HCT116 (cell line): Measurements from ENCODE around the gene BORCS5. TPM values are rescaled to one million over a fixed set of nuclear protein-coding genes. Genes with fewer than 3 reads are reported as not detected.

ENCODE experiments used
- ATAC-seq: fragments of 200-7000 bp; cut with Tn5 transposase; 2 replicates; pipeline ENCODE4 v1.9.1; 2020; ENCODE audit warnings: mild to moderate bottlenecking, moderate library complexity
- BruUV-seq: library from RNA; stranded (reverse); fragments of 400-500 nt; replicated peaks from 2 replicates; lab custom pipeline; 2021; lab: Mats Ljungman, UMichigan
- CTCF ChIA-PET: fragments of 300-600 bp; sonication (Branson Sonifier 250); formaldehyde crosslinking; loops from one replicate; lab custom pipeline; 2021; ENCODE audit warnings: antibody characterized with exemption; lab: Charles Lee
- POLR2A ChIA-PET: fragments of 300-600, 350-600 bp; sonication (Branson Sonifier 250); formaldehyde crosslinking; loops from one replicate; lab custom pipeline; 2021; ENCODE audit warnings: antibody characterized with exemption; lab: Charles Lee
- RAD21 ChIA-PET, 2 experiments: fragments of 300-600 bp; sonication (Branson Sonifier 250); formaldehyde crosslinking; loops; one replicate each; lab custom pipeline; 2023; ENCODE audit warnings: low total read pairs in 2 of 2; ENCODE audit not compliant: uncharacterized antibody in 2 of 2, unreplicated experiment in 2 of 2, low non-redundant PET in 1 of 2; lab: Charles Lee
- DNase-seq: peaks from one replicate; pipeline ENCODE4 v3.0.0-alpha.2; 2010; ENCODE audit warnings: low read depth, low spot score
- H2AFZ ChIP-seq: fragments of 200-600 bp; shearing (Covaris generic), sonication (generic); 2 replicates; pipeline ENCODE4 v1.6.1; 2017; ENCODE audit warnings: low read depth, mixed run types, mixed read lengths, antibody characterized with exemption, low read length; ENCODE audit not compliant: poor library complexity, severe bottlenecking
- H3K27ac ChIP-seq: 2 replicates; pipeline ENCODE4 v1.5.1; 2012; ENCODE audit warnings: low read depth, low read length
- H3K27me3 ChIP-seq: fragments of 200-600 bp; sonication (generic); 2 replicates; pipeline ENCODE4 v1.6.1; 2016; ENCODE audit warnings: mixed run types, low read length, mixed read lengths; ENCODE audit not compliant: insufficient read depth
- H3K36me3 ChIP-seq, 2 experiments: fragments of 200-500 bp in 1 of 2; fragments of 200-600 bp in 1 of 2; sonication (Bioruptor generic) in 1 of 2; sonication (generic) in 1 of 2; 2 replicates each; pipeline versions ENCODE4 v1.5.1 to v1.6.1; 2014 to 2016; ENCODE audit warnings: low read length in 2 of 2, inconsistent platforms in 1 of 2, mixed read lengths in 1 of 2, mixed run types in 1 of 2; ENCODE audit not compliant: insufficient read depth in 2 of 2, control insufficient read depth in 1 of 2
- H3K4me1 ChIP-seq, 2 experiments: fragments of 200-600 bp in 1 of 2; sonication (generic) in 1 of 2; 2 replicates each; pipeline versions ENCODE4 v1.5.1 to v1.6.1; 2012 to 2017; ENCODE audit warnings: low read length in 2 of 2, inconsistent platforms in 1 of 2, mild to moderate bottlenecking in 1 of 2, mixed read lengths in 1 of 2, mixed run types in 1 of 2, moderate library complexity in 1 of 2; ENCODE audit not compliant: insufficient read depth in 2 of 2, control insufficient read depth in 1 of 2
- H3K4me2 ChIP-seq: fragments of 200-600 bp; sonication (generic); 2 replicates; pipeline ENCODE4 v1.6.1; 2017; ENCODE audit warnings: mixed run types, low read length, mixed read lengths
- H3K4me3 ChIP-seq, 2 experiments: fragments of 200-600 bp in 1 of 2; sonication (generic) in 1 of 2; replicated peaks in 1 of 2; 2 replicates each; pipeline ENCODE4 v1.5.1; 2011 to 2016; ENCODE audit warnings: low read length in 2 of 2, control low read depth in 1 of 2, low read depth in 1 of 2, mild to moderate bottlenecking in 1 of 2, mixed read lengths in 1 of 2, mixed run types in 1 of 2
- H3K79me2 ChIP-seq: fragments of 200-600 bp; sonication (generic); 2 replicates; pipeline ENCODE4 v1.6.1; 2017; ENCODE audit warnings: mild to moderate bottlenecking, mixed run types, low read length, moderate library complexity, mixed read lengths; ENCODE audit not compliant: insufficient read depth
- H3K9ac ChIP-seq: fragments of 200-600 bp; sonication (generic); 2 replicates; pipeline ENCODE4 v1.6.1; 2016; ENCODE audit warnings: low read length, mixed read lengths
- H3K9me2 ChIP-seq: fragments of 200-600 bp; sonication (generic), shearing (Covaris generic); 2 replicates; pipeline ENCODE4 v1.6.1; 2017; ENCODE audit warnings: mixed run types, mild to moderate bottlenecking, moderate library complexity; ENCODE audit not compliant: insufficient read depth
- H3K9me3 ChIP-seq, 2 experiments: fragments of 200-500 bp in 1 of 2; fragments of 200-600 bp in 1 of 2; sonication (Bioruptor generic) in 1 of 2; sonication (generic) in 1 of 2; 2 replicates each; pipeline ENCODE4 v1.6.1; 2014 to 2017; ENCODE audit warnings: low read length in 2 of 2, mixed read lengths in 2 of 2, inconsistent platforms in 1 of 2, low read depth in 1 of 2, mild to moderate bottlenecking in 1 of 2, mixed run types in 1 of 2, moderate library complexity in 1 of 2; ENCODE audit not compliant: control insufficient read depth in 1 of 2, insufficient read depth in 1 of 2
- H4K20me1 ChIP-seq: fragments of 200-600 bp; sonication (generic), shearing (Covaris generic); 2 replicates; pipeline ENCODE4 v1.6.1; 2017; ENCODE audit warnings: mixed run types, mild to moderate bottlenecking, moderate library complexity; ENCODE audit not compliant: insufficient read depth
- ATF3 ChIP-seq: IDR thresholded peaks from 2 replicates; pipeline ENCODE4 v1.6.1; 2012
- CBX3 ChIP-seq: IDR thresholded peaks from 2 replicates; pipeline ENCODE4 v1.6.1; 2012; ENCODE audit warnings: low read depth
- CEBPB ChIP-seq: IDR thresholded peaks from 2 replicates; pipeline ENCODE4 v1.6.1; 2012; ENCODE audit warnings: low read depth
- EGR1 ChIP-seq: IDR thresholded peaks from 2 replicates; pipeline ENCODE4 v1.6.1; 2012; ENCODE audit warnings: low read depth
- ELF1 ChIP-seq: IDR thresholded peaks from 2 replicates; pipeline ENCODE4 v1.6.1; 2012; ENCODE audit warnings: low read depth, borderline replicate concordance
- EZH2 ChIP-seq: fragments of 200-600 bp; sonication (generic); IDR thresholded peaks from 2 replicates; pipeline ENCODE4 v1.6.1; 2017; ENCODE audit warnings: antibody characterized with exemption, mixed run types
- EZH2phosphoT487 ChIP-seq: fragments of 200-600 bp; IDR thresholded peaks from 2 replicates; pipeline ENCODE4 v1.6.1; 2018; ENCODE audit warnings: antibody characterized with exemption, borderline replicate concordance
- JUND ChIP-seq: IDR thresholded peaks from 2 replicates; pipeline ENCODE4 v1.6.1; 2012
- MAX ChIP-seq: IDR thresholded peaks from 2 replicates; pipeline ENCODE4 v1.6.1; 2012
- POLR2A ChIP-seq: IDR thresholded peaks from 2 replicates; pipeline ENCODE4 v1.7.0; 2011; ENCODE audit warnings: borderline replicate concordance; ENCODE audit not compliant: insufficient read depth, insufficient read length; ENCODE audit errors: extremely low read depth
- POLR2AphosphoS5 ChIP-seq: IDR thresholded peaks from 2 replicates; pipeline ENCODE4 v1.6.1; 2011; ENCODE audit warnings: mild to moderate bottlenecking, low read depth, low read length, moderate library complexity
- RAD21 ChIP-seq: IDR thresholded peaks from 2 replicates; pipeline ENCODE4 v1.6.1; 2012; ENCODE audit warnings: low read depth, mild to moderate bottlenecking
- REST ChIP-seq: IDR thresholded peaks from 2 replicates; pipeline ENCODE4 v1.6.1; 2012; ENCODE audit warnings: low read depth
- SIN3A ChIP-seq: IDR thresholded peaks from 2 replicates; pipeline ENCODE4 v1.6.1; 2012; ENCODE audit warnings: low read depth
- SP1 ChIP-seq: IDR thresholded peaks from 2 replicates; pipeline ENCODE4 v1.6.1; 2012; ENCODE audit warnings: low read depth
- SRF ChIP-seq: IDR thresholded peaks from 2 replicates; pipeline ENCODE4 v1.6.1; 2012; ENCODE audit warnings: low read depth
- ZFX ChIP-seq: fragments of 450-650 bp; IDR thresholded peaks from 2 replicates; pipeline ENCODE4 v1.6.1; 2017
- ZNF274 ChIP-seq: fragments of 200-500 bp; sonication (Bioruptor generic); IDR thresholded peaks from 2 replicates; pipeline ENCODE4 v1.6.1; 2014; ENCODE audit warnings: mild to moderate bottlenecking, low read depth, low read length, inconsistent platforms
- intact Hi-C: fragments of 100-400 bp; cut with micrococcal nuclease; formaldehyde crosslinking; loops from 2 replicates; pipeline ENCODE4 v1.10.0; 2022
- total RNA-seq: library from RNA; stranded (reverse); gene quantifications from one replicate; pipeline ENCODE4 v1.2.1, GENCODE V29; 2021; ENCODE audit not compliant: unreplicated experiment

The BORCS5 gene
- total RNA-seq, 1 experiment from 2014 or later, result 8.7 TPM

GRCh38 chr12:12393171-12393570 lies 36.3 kb downstream of the BORCS5 start:
- Histone ChIP-seq H3K9me3 (no peaks in the 10 kb centered on the region), H3K4me2 (no peak overlapping the region), H3K27me3 (no peaks in the 10 kb centered on the region), H3K4me3 (no peak overlapping the region), H4K20me1 (no peaks in the 10 kb centered on the region)
- intact Hi-C loops, result no loop called here
- POLR2A ChIA-PET, result no interaction called here
- TF ChIP-seq ATF3 (no peak), ZFX (no peak), EZH2 (no peak)
- TF ChIP-seq, all 23 proteins: peak for 0
- Histone ChIP-seq H3K9me2 (no peaks in the 10 kb centered on the region), H3K79me2 (no peaks in the 10 kb centered on the region), H3K36me3 (no peaks in the 10 kb centered on the region), H3K4me1 (no peaks in the 10 kb centered on the region), H2AFZ (no peak overlapping the region), H3K27ac (no peak overlapping the region), H3K9ac (no peak overlapping the region)
- no peak for DNase-seq
- ChIA-PET RAD21 (no interaction called here), CTCF (no interaction called here)
- no peak for ATAC-seq
- no TSS peak for BruUV-seq

- H3K36me3 ChIP-seq, result no peaks in the 10 kb centered on the region
- no peaks in the 10 kb centered on the region for H3K27me3 ChIP-seq
- CTCF ChIA-PET, result no interaction called here
- H3K79me2 ChIP-seq, result no peaks in the 10 kb centered on the region
- no peaks in the 10 kb centered on the region for H3K4me1 ChIP-seq
- H3K4me2 ChIP-seq, result no peak overlapping the region
- no peaks in the 10 kb centered on the region for H4K20me1 ChIP-seq
- H2AFZ ChIP-seq, result no peak overlapping the region
- TF ChIP-seq ZNF274 (no peak), SIN3A (no peak), EZH2phosphoT487 (no peak), JUND (no peak), POLR2A (no peak), EZH2 (no peak), ZFX (no peak), ELF1 (no peak), MAX (no peak), CBX3 (no peak), EGR1 (no peak), SP1 (no peak), CEBPB (no peak), SRF (no peak), POLR2AphosphoS5 (no peak), RAD21 (no peak), REST (no peak)
- H3K9me2 ChIP-seq, result no peaks in the 10 kb centered on the region
- ATAC-seq (no peak), DNase-seq (no peak)
- no peak overlapping the region for H3K27ac ChIP-seq
- no peaks in the 10 kb centered on the region for H3K9me3 ChIP-seq
- RAD21 ChIA-PET, result no interaction called here
- no TSS peak for BruUV-seq
- no peak overlapping the region for H3K9ac ChIP-seq
- POLR2A ChIA-PET, result no interaction called here
- no peak overlapping the region for H3K4me3 ChIP-seq
- intact Hi-C loops, result no loop called here
Measured at GRCh38 chr12:12396694-12397093, 39.8 kb downstream of the BORCS5 start.
